T follicular helper cell (primary cell): ENCODE data around the gene ELP4.

Source experiments
- DNase-seq: peaks from one replicate; pipeline ENCODE4 v3.0.0-alpha.2; 2020; ENCODE audit warnings: low read depth

The ELP4 gene

DNA sequence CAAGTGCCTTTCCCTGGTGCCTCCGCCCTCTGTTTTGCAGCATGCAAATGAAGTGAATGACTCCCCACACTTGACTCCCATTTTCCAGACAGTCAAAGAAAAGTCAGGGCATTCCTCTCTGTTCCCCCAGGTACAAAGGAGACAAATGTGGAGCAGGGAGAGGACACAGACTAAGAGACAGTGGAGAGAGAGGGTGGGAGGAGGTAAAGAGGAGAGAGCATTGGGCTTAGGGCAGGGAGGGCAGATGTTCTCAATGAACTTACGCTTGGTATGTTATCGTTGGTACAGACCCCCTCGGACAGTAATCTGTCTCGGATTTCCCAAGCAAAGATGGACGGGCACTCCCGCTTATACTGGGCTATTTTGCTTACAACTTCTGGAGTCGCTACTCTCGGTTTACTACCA lies 291.7 kb downstream of the ELP4 start:
- no peak for DNase-seq

GRCh38 chr11:31802000-31802551 lies 292.5 kb downstream of the ELP4 start:
- DNase-seq, result no peak

GRCh38 chr11:31802609-31802989 lies 293.0 kb downstream of the ELP4 start:
- no peak for DNase-seq

DNA sequence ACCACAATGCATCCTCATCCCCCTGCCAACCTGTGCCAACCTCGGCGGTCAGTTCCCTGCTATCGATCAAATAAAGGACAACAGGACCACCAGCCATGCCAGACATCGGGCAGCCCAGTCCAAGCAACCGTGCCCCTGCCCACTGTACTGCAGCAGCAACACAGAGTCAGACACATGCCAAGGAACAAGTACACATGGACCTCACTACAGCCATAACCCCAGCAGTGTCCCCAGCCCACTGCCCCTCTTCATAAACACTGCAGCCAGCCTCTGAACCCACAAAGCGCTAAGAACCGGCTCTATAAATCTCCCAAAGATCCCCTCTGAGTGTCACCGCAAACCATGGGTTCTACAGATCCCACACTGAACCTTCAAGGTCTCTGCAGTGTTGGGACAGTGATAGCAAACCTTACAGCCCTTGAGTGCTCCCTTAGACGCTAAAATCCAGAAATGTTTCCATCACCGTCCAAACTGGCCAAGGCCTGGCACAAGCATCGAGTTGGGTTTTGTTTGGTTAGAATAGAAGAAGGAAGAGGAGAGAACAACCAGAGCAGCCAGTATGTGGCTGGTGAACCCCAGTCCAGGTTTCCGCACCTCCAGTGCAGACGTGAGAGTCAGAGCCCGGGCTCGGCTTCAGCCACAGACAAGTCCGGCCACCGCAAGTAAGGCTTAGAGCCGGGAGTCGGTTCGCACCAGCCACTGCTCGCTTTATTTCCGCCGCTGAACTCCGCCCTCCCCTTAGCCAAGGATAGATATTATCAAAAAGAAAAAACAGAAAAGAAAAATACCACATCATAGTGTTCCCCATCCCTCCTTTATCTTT lies 293.6 kb downstream of the ELP4 start:
- no peak for DNase-seq

DNA sequence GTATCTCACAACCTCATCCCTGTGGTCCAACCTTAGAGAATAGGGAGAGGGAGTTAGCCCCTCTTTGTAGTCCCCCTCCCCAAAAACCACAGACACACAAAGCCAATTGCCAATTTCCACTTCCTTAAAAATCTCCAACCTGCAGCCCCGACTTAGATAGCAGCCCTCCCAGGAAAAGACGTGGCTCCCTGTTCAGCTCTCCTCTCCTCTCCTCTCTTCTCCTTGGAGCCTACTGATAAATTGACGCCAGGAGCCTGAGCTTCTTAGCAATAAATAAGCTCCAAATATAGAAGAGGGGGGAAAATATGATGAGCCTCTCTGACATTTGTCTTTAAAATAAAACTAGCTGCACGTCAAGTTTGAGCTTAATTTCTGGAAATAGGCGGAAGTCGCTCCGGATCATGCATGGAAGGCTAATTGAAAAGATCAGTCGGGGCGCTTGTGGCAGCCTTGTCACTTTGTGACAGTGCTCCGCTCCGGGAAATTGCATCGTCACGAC lies 294.3 kb downstream of the ELP4 start:
- no peak for DNase-seq

GRCh38 chr11:31804312-31805036 lies 294.9 kb downstream of the ELP4 start:
- DNase-seq, result no peak

- no peak for DNase-seq
Observed at GRCh38 chr11:31805037-31805628, 295.6 kb downstream of the ELP4 start.

GRCh38 chr11:31805629-31806185 lies 296.1 kb downstream of the ELP4 start:
- no peak for DNase-seq

DNA sequence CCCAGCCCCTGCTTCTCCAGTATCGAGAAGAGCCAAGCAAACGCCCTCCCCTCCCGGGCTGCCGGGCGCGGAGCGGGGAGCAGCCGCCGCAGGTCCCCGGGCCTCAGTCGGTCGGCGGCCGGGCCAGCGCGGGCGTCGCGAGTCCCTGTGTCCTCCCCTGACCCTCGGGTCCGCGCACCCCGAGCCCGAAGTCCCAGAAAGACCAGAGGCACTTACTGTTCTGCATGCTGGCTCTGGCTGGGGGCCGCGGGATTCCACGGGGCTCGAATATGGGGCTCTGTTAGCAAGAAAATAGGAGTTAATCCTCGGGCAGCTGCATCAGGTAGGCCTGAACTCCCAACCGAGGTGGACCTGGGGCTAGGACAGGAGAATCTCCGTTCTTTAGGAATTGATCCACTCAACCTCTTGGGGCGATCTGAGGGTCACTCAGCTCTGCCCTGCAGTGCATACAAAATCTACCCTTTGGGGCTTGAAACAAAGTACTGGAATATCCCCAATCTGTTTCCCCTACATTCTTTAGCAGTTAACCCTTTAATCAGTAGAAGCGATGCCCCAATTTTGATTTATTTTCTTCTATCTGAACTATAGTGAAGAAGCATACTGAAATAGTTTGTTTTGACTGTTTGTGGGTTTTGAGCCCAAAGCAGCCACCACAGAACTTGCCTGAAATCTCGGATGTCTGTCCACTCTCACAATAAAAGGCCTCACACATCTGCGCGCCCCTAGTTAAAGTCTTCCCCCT lies 296.8 kb downstream of the ELP4 start:
- no peak for DNase-seq

DNA sequence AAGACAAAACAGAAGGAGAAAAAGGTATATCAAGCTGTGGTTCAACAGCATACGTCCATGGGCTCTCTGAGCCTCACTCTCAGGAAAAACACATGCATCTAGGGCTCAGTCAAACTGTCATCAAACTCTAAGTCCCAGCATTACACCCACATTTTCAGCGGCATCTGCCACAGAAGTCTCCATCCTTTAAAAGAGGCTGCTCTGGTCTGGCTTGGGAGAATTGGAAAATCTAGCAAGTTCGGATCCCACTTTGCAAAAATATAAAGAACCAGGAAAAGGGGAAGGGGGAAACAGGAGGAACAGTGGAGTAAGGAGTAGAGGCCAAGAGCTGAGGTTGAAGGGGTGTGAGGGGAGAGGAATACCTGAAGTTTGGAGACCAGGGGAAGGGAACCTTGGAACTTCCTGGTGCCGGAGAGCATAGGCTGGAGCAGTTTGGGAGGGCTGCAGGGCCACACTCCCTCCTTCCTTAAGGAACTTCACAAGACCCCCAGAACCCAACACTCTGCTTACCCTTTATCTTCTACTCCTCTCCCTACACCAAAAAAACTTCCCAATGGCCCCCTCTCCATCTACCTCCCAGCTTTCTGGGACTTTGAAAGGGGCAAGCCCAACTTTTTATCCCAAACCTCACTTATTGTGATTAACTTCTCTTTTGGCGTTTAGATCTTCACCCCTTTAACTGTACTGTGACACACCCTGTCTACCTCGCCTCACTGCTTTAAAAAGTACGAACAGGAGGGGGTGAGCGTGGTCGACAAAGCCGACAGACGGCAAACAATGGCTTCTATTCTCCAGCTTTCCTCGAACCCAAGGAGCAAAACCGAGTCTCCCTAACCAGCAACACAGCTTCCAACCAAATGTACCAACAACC lies 297.6 kb downstream of the ELP4 start:
- no peak for DNase-seq

- DNase-seq, result no peak
Observed at GRCh38 chr11:31807799-31808667, 298.5 kb downstream of the ELP4 start.

DNA sequence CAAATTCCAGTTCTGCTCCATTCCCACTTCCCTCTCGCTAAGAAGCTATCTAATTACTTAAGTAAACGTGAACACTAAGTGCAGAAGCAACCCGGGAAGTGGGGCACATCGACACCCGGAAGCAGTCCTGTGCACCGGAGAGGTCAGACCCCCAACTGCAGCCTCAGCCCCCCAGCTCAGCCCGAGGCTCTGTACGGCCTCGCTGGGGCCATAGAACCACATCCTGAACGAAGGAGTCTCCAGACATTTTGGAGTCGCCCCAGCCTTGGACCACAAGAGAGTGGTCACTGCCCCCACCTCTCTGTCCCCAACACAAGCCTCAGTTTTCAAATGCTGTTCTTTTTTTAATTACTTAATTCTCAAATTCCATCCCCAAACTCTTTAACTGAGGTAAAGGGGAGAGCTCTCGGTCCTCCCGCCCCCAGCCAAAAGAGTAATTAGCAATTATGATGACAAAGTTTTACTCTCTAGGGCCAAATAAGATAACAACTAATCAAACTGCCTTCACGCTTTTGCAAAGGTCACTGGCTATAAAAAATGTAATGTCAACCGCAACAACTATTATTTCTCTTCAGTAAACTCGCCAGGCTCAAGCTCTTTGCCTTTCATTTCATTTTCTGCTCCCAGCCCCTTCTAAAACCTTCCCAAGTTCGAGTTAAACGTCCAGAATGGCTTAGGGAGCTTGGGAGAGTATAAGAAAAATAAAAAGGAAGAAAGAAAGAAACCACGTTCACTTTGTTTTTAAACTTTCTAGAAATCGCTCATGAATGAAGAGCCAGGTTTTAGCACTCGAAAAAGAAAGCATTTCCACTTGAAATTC lies 299.4 kb downstream of the ELP4 start:
- DNase-seq, result no peak

- no peak for DNase-seq
Observed at GRCh38 chr11:31809541-31809856, 299.9 kb downstream of the ELP4 start.

DNA sequence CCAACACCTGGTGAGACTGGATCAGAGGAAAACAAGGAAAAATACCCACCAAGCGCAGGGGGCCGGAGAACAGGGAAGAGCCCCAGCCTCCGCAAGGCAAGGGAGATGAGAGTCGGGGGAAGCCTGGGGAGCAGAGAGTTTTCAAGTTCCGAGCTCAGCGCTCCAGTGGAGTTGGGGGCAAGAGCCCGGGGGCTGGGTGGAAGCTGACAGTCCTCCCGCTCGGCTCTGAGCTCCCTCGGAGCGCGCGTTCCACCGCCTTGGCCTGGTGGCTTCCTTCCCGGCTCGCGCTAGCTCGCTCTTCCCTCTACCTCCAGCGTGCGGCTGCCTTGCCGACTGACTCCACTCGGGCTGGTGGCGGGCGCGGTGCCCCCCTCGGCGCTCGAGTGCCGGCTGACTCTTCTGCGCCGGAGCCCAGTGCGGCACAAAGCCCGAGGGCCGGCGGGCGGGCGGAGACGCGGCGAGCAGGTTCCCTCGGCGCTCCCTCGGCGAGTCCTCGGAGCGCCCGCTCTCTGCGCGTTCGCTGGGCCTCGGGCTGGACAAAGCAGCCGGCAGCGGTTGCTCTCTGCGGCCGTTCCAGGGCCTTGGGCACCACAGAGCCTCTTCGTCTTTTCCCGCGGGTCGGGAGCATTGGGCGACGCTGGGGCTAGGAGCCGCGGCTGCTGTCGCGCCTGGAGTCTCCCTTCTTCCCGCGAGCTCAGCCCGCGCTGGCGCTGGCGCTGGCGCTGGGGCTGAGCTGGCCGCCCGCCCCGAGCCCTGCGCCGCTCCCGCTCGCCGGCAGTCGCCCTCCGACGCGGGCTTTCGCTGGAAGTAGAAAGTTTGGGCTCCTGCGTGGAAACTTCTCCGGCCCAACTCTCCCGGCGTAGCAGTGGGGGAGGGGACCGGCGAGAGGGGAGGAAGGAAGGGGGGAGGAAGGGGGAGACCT lies 300.6 kb downstream of the ELP4 start:
- DNase-seq, result no peak

DNA sequence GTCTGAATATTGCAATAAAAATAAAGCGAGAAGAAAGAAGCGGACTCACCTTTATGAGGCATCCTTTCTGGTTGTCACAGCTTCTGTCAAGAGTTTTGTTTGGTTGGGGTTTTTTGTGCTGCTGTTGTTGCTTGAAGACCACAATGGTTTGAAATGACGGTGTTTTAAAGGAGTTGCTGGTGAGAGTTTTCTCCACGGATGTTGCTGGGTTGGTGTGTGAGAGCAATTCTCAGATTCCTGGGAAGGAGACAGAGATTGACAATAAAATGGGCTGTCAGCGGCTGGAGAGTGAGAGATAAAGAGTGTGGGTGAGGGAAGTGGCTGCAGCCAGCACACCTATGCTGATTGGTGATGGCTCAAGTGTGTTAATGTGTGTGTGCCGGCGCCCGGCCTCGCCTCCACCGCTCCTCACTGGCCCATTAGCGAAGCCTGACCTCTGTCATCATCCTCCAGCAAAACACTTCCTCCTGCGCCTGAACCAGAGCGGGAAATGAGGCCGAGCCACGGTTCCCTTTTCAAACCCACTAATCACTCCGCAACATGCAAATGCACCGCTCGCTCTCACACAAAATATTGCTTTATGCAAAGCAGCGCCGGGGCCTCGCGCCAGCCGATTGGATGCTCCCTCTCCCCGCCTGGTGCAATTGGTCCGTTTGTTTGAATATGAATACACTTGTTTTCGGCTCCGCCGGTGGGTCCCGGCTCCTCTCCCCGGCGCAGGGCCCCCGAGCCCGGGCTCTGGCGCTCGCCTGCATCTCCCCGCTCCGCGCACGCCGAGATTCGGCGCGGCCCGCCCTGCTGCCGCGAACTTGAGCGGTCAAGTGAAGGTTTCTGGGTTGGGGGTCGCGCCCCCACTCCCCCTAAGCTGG lies 301.4 kb downstream of the ELP4 start, which contains the start of gene PAX6:
Gene PAX6 (minus strand): TSS at position 544 of the 869 bp plus-strand sequence. CDS start 4,911 bp downstream, outside the sequence.
- no peak for DNase-seq
